B cell (primary cell): ENCODE data around the gene SPACA4. TPM values are rescaled to one million over a fixed set of nuclear protein-coding genes. Genes with fewer than 3 reads are reported as not detected.

Source experiments
- ATAC-seq: fragments of 200-7000 bp; cut with Tn5 transposase; one replicate; pipeline ENCODE4 v1.10.0; 2021; ENCODE audit warnings: low read depth, mild to moderate bottlenecking, moderate number of reproducible peaks, moderate library complexity
- CTCF ChIA-PET: fragments of 350-600 bp; sonication (Branson Sonifier 250); formaldehyde crosslinking; loops from one replicate; lab custom pipeline; 2021; ENCODE audit warnings: antibody characterized with exemption, inconsistent platforms; lab: Charles Lee
- POLR2A ChIA-PET: fragments of 350-600 bp; sonication (Branson Sonifier 250); formaldehyde crosslinking; loops from one replicate; lab custom pipeline; 2021; ENCODE audit warnings: antibody characterized with exemption; lab: Charles Lee
- DNase-seq: peaks from one replicate; pipeline ENCODE4 v3.0.0; 2013
- H2AFZ ChIP-seq: 2 replicates; pipeline ENCODE4 v1.6.1; 2012; ENCODE audit warnings: mild to moderate bottlenecking, low read depth, low read length; ENCODE audit not compliant: insufficient read depth, poor library complexity, severe bottlenecking
- H3K27ac ChIP-seq, 2 donors: 1 replicate in 1 of 2; 2 replicates in 1 of 2; pipeline ENCODE4 v1.5.1; 2012 to 2013; ENCODE audit warnings: low read length in 2 of 2, mild to moderate bottlenecking in 2 of 2, moderate library complexity in 1 of 2
- H3K27me3 ChIP-seq, 4 experiments: fragments of 200-600 bp in 1 of 4; sonication (generic) in 1 of 4; replicated peaks in 1 of 4; 1 replicate in 2 of 4; 2 replicates in 2 of 4; pipeline versions ENCODE4 v1.6.1 to v1.7.0; 2013 to 2016; ENCODE audit warnings: low read length in 3 of 4, mild to moderate bottlenecking in 2 of 4, mixed read lengths in 1 of 4, moderate library complexity in 1 of 4; ENCODE audit not compliant: insufficient read depth in 4 of 4, control insufficient read depth in 3 of 4; ENCODE audit errors: control extremely low read depth in 1 of 4
- H3K36me3 ChIP-seq, 2 experiments: replicated peaks in 1 of 2; 1 replicate in 1 of 2; 2 replicates in 1 of 2; pipeline versions ENCODE4 v1.6.1 to v1.7.1; 2013; ENCODE audit warnings: low read length in 1 of 2; ENCODE audit not compliant: insufficient read depth in 2 of 2, control insufficient read depth in 1 of 2; ENCODE audit errors: control extremely low read depth in 1 of 2, extremely low read depth in 1 of 2
- H3K4me1 ChIP-seq, 2 donors: fragments of 200-600 bp in 1 of 2; sonication (generic) in 1 of 2; 1 replicate in 1 of 2; 2 replicates in 1 of 2; pipeline versions ENCODE4 v1.5.1 to v1.6.1; 2013 to 2017; ENCODE audit warnings: low read length in 2 of 2; ENCODE audit not compliant: control insufficient read depth in 2 of 2, insufficient read depth in 2 of 2
- H3K4me2 ChIP-seq: replicated peaks from 2 replicates; pipeline ENCODE3; 2012; ENCODE audit warnings: mild to moderate bottlenecking, low read depth, low read length; ENCODE audit not compliant: poor library complexity, severe bottlenecking
- H3K4me3 ChIP-seq, 5 experiments: fragments of 200-600 bp in 1 of 5; sonication (generic) in 1 of 5; 1 replicate in 3 of 5; 2 replicates in 2 of 5; pipeline versions ENCODE4 v1.5.1 to v1.7.0; 2011 to 2016; ENCODE audit warnings: low read length in 4 of 5, mild to moderate bottlenecking in 4 of 5, low read depth in 2 of 5, control low read depth in 1 of 5, moderate library complexity in 1 of 5; ENCODE audit not compliant: insufficient read depth in 1 of 5; ENCODE audit errors: control extremely low read depth in 1 of 5, extremely low read depth in 1 of 5
- H3K79me2 ChIP-seq: fragments of 200-600 bp; sonication (generic); one replicate; pipeline ENCODE4 v1.6.0; 2016; ENCODE audit warnings: low read length; ENCODE audit not compliant: control insufficient read depth, insufficient read depth
- H3K9ac ChIP-seq: fragments of 200-600 bp; sonication (generic); 2 replicates; pipeline ENCODE4 v1.6.1; 2017; ENCODE audit warnings: mild to moderate bottlenecking, low read length, moderate library complexity
- H3K9me3 ChIP-seq, 3 donors: one replicate each; pipeline versions ENCODE4 v1.6.1 to v1.7.1; 2013; ENCODE audit warnings: low read length in 2 of 3; ENCODE audit not compliant: control insufficient read depth in 2 of 3, insufficient read depth in 1 of 3; ENCODE audit errors: control extremely low read depth in 1 of 3
- H4K20me1 ChIP-seq: 2 replicates; pipeline ENCODE4 v1.6.0; 2012; ENCODE audit warnings: mild to moderate bottlenecking, low read length; ENCODE audit not compliant: insufficient read depth, control insufficient read depth, poor library complexity, severe bottlenecking
- H3K27ac Mint-ChIP-seq: one replicate; pipeline ENCODE4 v1.8.0; 2021; ENCODE audit warnings: mixed read lengths
- H3K27me3 Mint-ChIP-seq: one replicate; pipeline ENCODE4 v1.8.0; 2021; ENCODE audit warnings: mixed read lengths
- H3K4me1 Mint-ChIP-seq: one replicate; pipeline ENCODE4 v1.8.0; 2021; ENCODE audit warnings: mixed read lengths
- H3K4me3 Mint-ChIP-seq: one replicate; pipeline ENCODE4 v1.8.0; 2021; ENCODE audit warnings: mixed read lengths
- H3K9me3 Mint-ChIP-seq: one replicate; pipeline ENCODE4 v1.8.0; 2022; ENCODE audit warnings: mixed read lengths; ENCODE audit not compliant: insufficient read depth
- EZH2 ChIP-seq: IDR thresholded peaks from 2 replicates; pipeline ENCODE4 v1.6.1; 2012; ENCODE audit warnings: borderline replicate concordance, low read depth, mild to moderate bottlenecking, moderate library complexity, low read length; ENCODE audit not compliant: insufficient read depth, poor library complexity, severe bottlenecking
- WGBS: methylation state at CpG from one replicate; pipeline ENCODE4 v1.1.5; 2013; ENCODE audit warnings: missing lambda C conversion rate; ENCODE audit not compliant: insufficient coverage; 5-methylcytosine and 5-hydroxymethylcytosine counted together
- intact Hi-C: fragments of 100-400 bp; cut with micrococcal nuclease; formaldehyde crosslinking; loops from one replicate; pipeline ENCODE4 v1.10.0; 2022
- polyA plus RNA-seq: library from polyadenylated mRNA; depleted of rRNA; stranded (reverse); fragments of >200 nt; gene quantifications from 2 replicates; pipeline ENCODE4 v1.2.3, GENCODE V29; 2012
- total RNA-seq, 2 donors: library from RNA; stranded (reverse); fragments of 120-200 nt in 1 of 2; gene quantifications; 1 replicate in 1 of 2; 2 replicates in 1 of 2; pipeline versions ENCODE4 v1.2.3 to v1.2.4, GENCODE V29; 2013 to 2022
- TF ChIP-seq, protein P1 (sequence below): fragments of 200-600 bp; IDR thresholded peaks from one replicate; pipeline ENCODE4 v1.8.0; 2022; ENCODE audit warnings: antibody characterized with exemption, mild to moderate bottlenecking

Gene SPACA4
- total and polyA plus RNA-seq, 2 donors (not counting 1 experiment from before 2014, with no cell fraction given): not detected

DNA sequence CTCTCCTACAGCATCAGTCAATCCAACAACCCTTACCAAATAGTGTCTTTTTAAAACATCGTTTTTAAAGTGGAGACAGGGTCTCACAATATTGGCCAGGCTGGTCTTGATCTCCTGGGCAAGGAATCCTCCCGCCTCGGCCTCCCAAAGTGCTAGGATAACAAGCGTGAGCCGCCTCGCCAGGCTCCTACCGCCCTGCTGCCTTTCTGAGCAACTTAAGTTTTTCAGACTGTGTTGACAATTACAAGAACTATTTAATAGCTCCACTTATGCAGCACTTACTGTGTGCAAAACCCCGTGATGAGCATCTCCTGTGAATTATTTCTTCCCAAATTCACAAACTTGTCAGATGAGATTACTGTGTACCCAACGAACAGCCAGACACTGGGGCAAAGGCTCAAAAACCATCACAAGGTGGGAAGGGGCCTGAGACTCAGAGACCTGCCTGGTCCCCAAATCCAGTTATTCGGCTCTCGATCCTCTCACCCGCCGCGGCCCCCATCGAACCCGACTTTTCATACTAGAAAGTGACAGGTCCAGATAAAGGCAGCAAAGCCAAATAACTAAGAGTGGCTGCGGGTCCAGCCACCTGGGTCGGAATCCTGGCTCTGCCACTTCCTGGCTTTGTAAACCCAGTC is 11.9 kb downstream of the SPACA4 start:
- H3K36me3 ChIP-seq: peaks cover 0 to 41% of the 10 kb centered on the region in 2 experiments
- Mint-ChIP-seq H3K9me3 (no peaks in the 10 kb centered on the region), H3K4me1 (peaks cover 48% of the 10 kb centered on the region), H3K4me3 (peak overlapping the region; percentile 98), H3K27ac (peak overlapping the region; percentile 98), H3K27me3 (no peaks in the 10 kb centered on the region)
- peaks cover 41% of the 10 kb centered on the region for H4K20me1 ChIP-seq
- intact Hi-C loops: loop anchor here (2.0 kb wide), 1 partner anchor 42 kb away; no protein-coding TSS in a partner anchor
- H3K9me3 ChIP-seq: no peaks in the 10 kb centered on the region
- peaks cover 20 to 39% of the 10 kb centered on the region in 2 donors for H3K4me1 ChIP-seq
- peak overlapping the region; percentile 85 for H2AFZ ChIP-seq
- POLR2A ChIA-PET: interaction anchor here (0.6 to 1.9 kb wide), 16 partner anchors 9 to 1386 kb away, joined by 3 to 23 read pairs (median 4); partner anchors contain the start of genes AKT1S1, CA11, CARD8 and DBP
- H3K9ac ChIP-seq: peak overlapping the region; percentile 98
- WGBS: 1% methylated on average over 18 of the region's 18 CpGs
- DNase-seq (no peak), ATAC-seq (no peak)
- H3K27ac ChIP-seq: peak overlapping the region; percentile 87 to 91
- TF ChIP-seq EZH2: no peak
- TF ChIP-seq, protein P1, sequence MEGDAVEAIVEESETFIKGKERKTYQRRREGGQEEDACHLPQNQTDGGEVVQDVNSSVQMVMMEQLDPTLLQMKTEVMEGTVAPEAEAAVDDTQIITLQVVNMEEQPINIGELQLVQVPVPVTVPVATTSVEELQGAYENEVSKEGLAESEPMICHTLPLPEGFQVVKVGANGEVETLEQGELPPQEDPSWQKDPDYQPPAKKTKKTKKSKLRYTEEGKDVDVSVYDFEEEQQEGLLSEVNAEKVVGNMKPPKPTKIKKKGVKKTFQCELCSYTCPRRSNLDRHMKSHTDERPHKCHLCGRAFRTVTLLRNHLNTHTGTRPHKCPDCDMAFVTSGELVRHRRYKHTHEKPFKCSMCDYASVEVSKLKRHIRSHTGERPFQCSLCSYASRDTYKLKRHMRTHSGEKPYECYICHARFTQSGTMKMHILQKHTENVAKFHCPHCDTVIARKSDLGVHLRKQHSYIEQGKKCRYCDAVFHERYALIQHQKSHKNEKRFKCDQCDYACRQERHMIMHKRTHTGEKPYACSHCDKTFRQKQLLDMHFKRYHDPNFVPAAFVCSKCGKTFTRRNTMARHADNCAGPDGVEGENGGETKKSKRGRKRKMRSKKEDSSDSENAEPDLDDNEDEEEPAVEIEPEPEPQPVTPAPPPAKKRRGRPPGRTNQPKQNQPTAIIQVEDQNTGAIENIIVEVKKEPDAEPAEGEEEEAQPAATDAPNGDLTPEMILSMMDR: no peak
- CTCF ChIA-PET: interaction anchor here (0.9 to 3.9 kb wide), 6 partner anchors 8 to 363 kb away, joined by 3 to 25 read pairs (median 3); partner anchors contain the start of genes CARD8, DBP and SPACA4
- no peaks in the 10 kb centered on the region for H3K27me3 ChIP-seq
- peak overlapping the region; percentile 89 for H3K4me2 ChIP-seq
- peaks cover 17% of the 10 kb centered on the region for H3K79me2 ChIP-seq
- H3K4me3 ChIP-seq: peak overlapping the region; percentile 95 to 100 (median 99)
